ENCODE data around the gene NYAP1. TPM values are rescaled to one million over a fixed set of nuclear protein-coding genes. Genes with fewer than 3 reads are reported as not detected.

The NYAP1 gene
- total and polyA plus RNA-seq, 2 donors from 2014 or later, result 0.41 to 0.69 TPM

DNA sequence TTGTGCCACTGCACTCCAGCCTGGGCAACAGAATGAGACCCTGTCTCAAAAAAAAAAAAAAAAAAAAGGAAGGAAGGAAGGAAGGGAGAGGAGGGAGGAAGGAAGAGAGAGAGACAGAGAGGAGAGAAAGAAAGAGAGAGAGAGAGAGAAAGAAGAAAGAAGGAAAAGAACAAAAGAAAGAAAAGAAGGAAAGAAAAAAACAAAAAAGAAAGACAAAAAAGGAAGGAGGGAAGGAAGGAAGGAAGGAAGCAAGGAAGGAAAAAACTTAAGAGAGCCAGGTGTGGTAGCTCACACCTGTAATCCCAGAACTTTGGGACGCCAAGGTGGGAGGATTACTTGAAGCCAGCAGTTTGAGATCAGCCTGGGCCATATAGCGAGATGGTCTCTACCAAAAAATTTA is 18.9 kb upstream of the NYAP1 start:
- Histone ChIP-seq H3K4me1 (ENCODE audit: control insufficient read depth in 2 of 3, insufficient read depth in 2 of 3, low read depth in 1 of 3, low read length in 3 of 3) (peaks cover 0 to 3% (median 0%) of the 10 kb centered on the region in 3 donors), H3K27me3 (ENCODE audit: control insufficient read depth, insufficient read depth, low read length) (no peaks in the 10 kb centered on the region), H3K9ac (ENCODE audit: low read length in 3 of 3) (no peak overlapping the region), H3K9me3 (ENCODE audit: control insufficient read depth in 2 of 3, insufficient read depth in 1 of 3, low read length in 3 of 3) (no peaks in the 10 kb centered on the region), H3K36me3 (ENCODE audit: control insufficient read depth in 2 of 3, insufficient read depth in 3 of 3, low read length in 3 of 3) (peaks cover 0 to 3% (median 0%) of the 10 kb centered on the region in 3 donors), H3K27ac (ENCODE audit: low read depth in 2 of 2, low read length in 2 of 2) (no peak overlapping the region), H3K4me3 (ENCODE audit: low read length in 3 of 3) (no peak overlapping the region)
- intact Hi-C loops (cut with DNase I), result loop anchor here (10.0 kb wide), 1 partner anchor 220 kb away; no protein-coding TSS in a partner anchor
- DNase-seq (no peak), FAIRE-seq (no peak)
- TF ChIP-seq, protein P1, sequence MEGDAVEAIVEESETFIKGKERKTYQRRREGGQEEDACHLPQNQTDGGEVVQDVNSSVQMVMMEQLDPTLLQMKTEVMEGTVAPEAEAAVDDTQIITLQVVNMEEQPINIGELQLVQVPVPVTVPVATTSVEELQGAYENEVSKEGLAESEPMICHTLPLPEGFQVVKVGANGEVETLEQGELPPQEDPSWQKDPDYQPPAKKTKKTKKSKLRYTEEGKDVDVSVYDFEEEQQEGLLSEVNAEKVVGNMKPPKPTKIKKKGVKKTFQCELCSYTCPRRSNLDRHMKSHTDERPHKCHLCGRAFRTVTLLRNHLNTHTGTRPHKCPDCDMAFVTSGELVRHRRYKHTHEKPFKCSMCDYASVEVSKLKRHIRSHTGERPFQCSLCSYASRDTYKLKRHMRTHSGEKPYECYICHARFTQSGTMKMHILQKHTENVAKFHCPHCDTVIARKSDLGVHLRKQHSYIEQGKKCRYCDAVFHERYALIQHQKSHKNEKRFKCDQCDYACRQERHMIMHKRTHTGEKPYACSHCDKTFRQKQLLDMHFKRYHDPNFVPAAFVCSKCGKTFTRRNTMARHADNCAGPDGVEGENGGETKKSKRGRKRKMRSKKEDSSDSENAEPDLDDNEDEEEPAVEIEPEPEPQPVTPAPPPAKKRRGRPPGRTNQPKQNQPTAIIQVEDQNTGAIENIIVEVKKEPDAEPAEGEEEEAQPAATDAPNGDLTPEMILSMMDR (IDR thresholded peaks at IDR 0.05; ENCODE audit: borderline replicate concordance, extremely low read depth, insufficient read depth), result no peak

- Histone ChIP-seq H3K9me3 (ENCODE audit: control insufficient read depth in 2 of 3, insufficient read depth in 1 of 3, low read length in 3 of 3) (no peaks in the 10 kb centered on the region), H3K4me3 (ENCODE audit: low read length in 3 of 3) (no peak overlapping the region), H3K9ac (ENCODE audit: low read length in 3 of 3) (no peak overlapping the region), H3K27ac (ENCODE audit: low read depth in 2 of 2, low read length in 2 of 2) (no peak overlapping the region), H3K27me3 (ENCODE audit: control insufficient read depth, insufficient read depth, low read length) (no peaks in the 10 kb centered on the region), H3K4me1 (ENCODE audit: control insufficient read depth in 2 of 3, insufficient read depth in 2 of 3, low read depth in 1 of 3, low read length in 3 of 3) (peaks cover 0 to 5% (median 0%) of the 10 kb centered on the region in 3 donors), H3K36me3 (ENCODE audit: control insufficient read depth in 2 of 3, insufficient read depth in 3 of 3, low read length in 3 of 3) (peaks cover 0 to 3% (median 0%) of the 10 kb centered on the region in 3 donors)
- TF ChIP-seq, protein P1 (IDR thresholded peaks at IDR 0.05; ENCODE audit: borderline replicate concordance, extremely low read depth, insufficient read depth), result no peak
- FAIRE-seq (no peak), DNase-seq (peak in 1 of 5 donors; percentile 40)
- intact Hi-C loops (cut with DNase I), result loop anchor here (10.0 kb wide), 1 partner anchor 220 kb away; no protein-coding TSS in a partner anchor
These were observed 18.4 kb upstream of the NYAP1 start for GRCh38 chr7:100465299-100465698.

DNA sequence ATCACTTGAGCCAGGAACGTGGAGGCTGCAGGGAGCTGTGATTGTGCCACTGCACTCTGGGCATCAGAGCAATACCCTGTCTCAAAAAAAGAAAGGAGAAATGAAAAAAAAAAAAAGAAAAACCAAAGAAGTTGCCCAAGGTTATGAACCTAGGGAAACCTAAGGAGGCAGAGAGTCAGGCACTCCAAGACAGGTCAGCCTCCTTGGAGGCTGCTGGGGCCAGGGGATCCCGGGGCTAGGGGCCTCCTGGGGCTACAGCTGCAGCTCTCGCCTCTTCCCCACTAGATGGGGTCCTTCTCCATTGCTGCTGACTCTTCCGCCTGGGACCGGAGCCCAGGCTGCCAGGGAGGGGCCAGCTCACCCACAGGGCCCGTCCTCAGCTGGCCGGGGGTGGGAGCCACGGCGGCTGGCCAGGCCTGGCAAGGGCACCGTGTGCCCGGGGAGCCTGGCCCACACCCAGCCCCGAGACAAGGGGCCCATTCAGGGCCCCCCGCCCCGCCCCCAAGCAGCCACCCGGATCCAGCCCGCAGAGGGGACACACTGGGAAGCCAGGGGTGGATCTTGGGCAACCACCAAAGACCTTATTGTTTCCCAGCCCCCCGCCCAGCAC is 17.9 kb upstream of the NYAP1 start:
- H3K36me3 ChIP-seq (ENCODE audit: control insufficient read depth in 2 of 3, insufficient read depth in 3 of 3, low read length in 3 of 3), result peaks cover 0 to 3% (median 0%) of the 10 kb centered on the region in 3 donors
- H3K4me3 ChIP-seq (ENCODE audit: low read length in 3 of 3), result no peak overlapping the region
- peak overlapping the region in 1 of 2 donors; percentile 4 for H3K27ac ChIP-seq (ENCODE audit: low read depth in 2 of 2, low read length in 2 of 2)
- TF ChIP-seq, protein P1 (IDR thresholded peaks at IDR 0.05; ENCODE audit: borderline replicate concordance, extremely low read depth, insufficient read depth), result peak; percentile 62
- peak; percentile 68 to 93 (median 73) for DNase-seq
- H3K4me1 ChIP-seq (ENCODE audit: control insufficient read depth in 2 of 3, insufficient read depth in 2 of 3, low read depth in 1 of 3, low read length in 3 of 3), result peaks cover 0 to 5% (median 0%) of the 10 kb centered on the region in 3 donors
- no peak overlapping the region for H3K9ac ChIP-seq (ENCODE audit: low read length in 3 of 3)
- no peak for FAIRE-seq
- no peaks in the 10 kb centered on the region for H3K9me3 ChIP-seq (ENCODE audit: control insufficient read depth in 2 of 3, insufficient read depth in 1 of 3, low read length in 3 of 3)
- intact Hi-C loops (cut with DNase I), result loop anchor here (10.0 kb wide), 1 partner anchor 219 kb away; no protein-coding TSS in a partner anchor
- H3K27me3 ChIP-seq (ENCODE audit: control insufficient read depth, insufficient read depth, low read length), result no peaks in the 10 kb centered on the region

Measured in kidney (tissue), 14 donors.